Chondrocyte (in vitro differentiated cells): ENCODE measurements around the gene GPC3. TPM values are rescaled to one million over a fixed set of nuclear protein-coding genes. Genes with fewer than 3 reads are reported as not detected.

Source experiments
- DNase-seq: peaks from one replicate; pipeline ENCODE4 v3.0.0; 2021; ENCODE audit warnings: mixed read lengths, low spot score
- H3K27ac Mint-ChIP-seq: one replicate; pipeline ENCODE4 v1.8.0; 2021; ENCODE audit warnings: mild to moderate bottlenecking, moderate library complexity, mixed read lengths; ENCODE audit not compliant: unreplicated experiment
- H3K27me3 Mint-ChIP-seq: 2 replicates; pipeline ENCODE4 v1.8.0; 2021; ENCODE audit warnings: low read depth, mixed read lengths
- H3K36me3 Mint-ChIP-seq: 2 replicates; pipeline ENCODE4 v1.8.0; 2021; ENCODE audit warnings: low read depth, mixed read lengths
- H3K4me1 Mint-ChIP-seq: 2 replicates; pipeline ENCODE4 v1.8.0; 2021; ENCODE audit warnings: low read depth, mild to moderate bottlenecking, mixed read lengths
- H3K4me3 Mint-ChIP-seq: one replicate; pipeline ENCODE4 v1.8.0; 2021; ENCODE audit warnings: mild to moderate bottlenecking, moderate library complexity, mixed read lengths; ENCODE audit not compliant: unreplicated experiment
- H3K9me3 Mint-ChIP-seq: 2 replicates; pipeline ENCODE4 v1.8.0; 2021; ENCODE audit warnings: low read depth, mixed read lengths
- CTCF ChIP-seq: fragments of 200-600 bp; sonication (generic); IDR thresholded peaks from 2 replicates; pipeline ENCODE4 v1.5.0; 2021; ENCODE audit warnings: antibody characterized with exemption, mild to moderate bottlenecking, moderate library complexity
- total RNA-seq: library from RNA; stranded (reverse); gene quantifications from 3 replicates; pipeline ENCODE4 v1.2.1, GENCODE V29; 2021

GPC3 gene
- total RNA-seq, 1 donor from 2014 or later, result 1.9 TPM

- peaks cover 6% of the 10 kb centered on the region for H3K4me1 Mint-ChIP-seq
- H3K27ac Mint-ChIP-seq, result no peak overlapping the region
- TF ChIP-seq CTCF, result no peak
- no peaks in the 10 kb centered on the region for H3K27me3 Mint-ChIP-seq
- H3K4me3 Mint-ChIP-seq, result no peak overlapping the region
- DNase-seq, result no peak
- H3K9me3 Mint-ChIP-seq, result peaks cover 9% of the 10 kb centered on the region
- no peaks in the 10 kb centered on the region for H3K36me3 Mint-ChIP-seq
These were observed 67.0 kb downstream of the GPC3 start for GRCh38 chrX:133918361-133918771.

GRCh38 chrX:133916984-133917722 lies 68.2 kb downstream of the GPC3 start:
- no peak overlapping the region for H3K4me3 Mint-ChIP-seq
- no peak overlapping the region for H3K27ac Mint-ChIP-seq
- TF ChIP-seq CTCF, result no peak
- H3K27me3 Mint-ChIP-seq, result no peaks in the 10 kb centered on the region
- DNase-seq, result no peak
- H3K4me1 Mint-ChIP-seq, result no peaks in the 10 kb centered on the region
- peaks cover 9% of the 10 kb centered on the region for H3K9me3 Mint-ChIP-seq
- H3K36me3 Mint-ChIP-seq, result no peaks in the 10 kb centered on the region

- H3K36me3 Mint-ChIP-seq, result no peaks in the 10 kb centered on the region
- no peak for DNase-seq
- H3K4me3 Mint-ChIP-seq, result no peak overlapping the region
- H3K27ac Mint-ChIP-seq, result no peak overlapping the region
- H3K9me3 Mint-ChIP-seq, result peaks cover 9% of the 10 kb centered on the region
- TF ChIP-seq CTCF, result no peak
- H3K27me3 Mint-ChIP-seq, result no peaks in the 10 kb centered on the region
- peaks cover 3% of the 10 kb centered on the region for H3K4me1 Mint-ChIP-seq
These were observed 71.6 kb downstream of the GPC3 start for GRCh38 chrX:133913658-133914388.

- DNase-seq, result no peak
- Mint-ChIP-seq H3K36me3 (no peaks in the 10 kb centered on the region), H3K9me3 (peaks cover 9% of the 10 kb centered on the region), H3K27ac (no peak overlapping the region), H3K27me3 (no peaks in the 10 kb centered on the region), H3K4me1 (peaks cover 3% of the 10 kb centered on the region), H3K4me3 (no peak overlapping the region)
- TF ChIP-seq CTCF, result no peak
These were observed 72.4 kb downstream of the GPC3 start for GRCh38 chrX:133913009-133913408.

- H3K36me3 Mint-ChIP-seq, result no peaks in the 10 kb centered on the region
- no peak for TF ChIP-seq CTCF
- no peak for DNase-seq
- no peaks in the 10 kb centered on the region for H3K27me3 Mint-ChIP-seq
- peaks cover 1% of the 10 kb centered on the region for H3K9me3 Mint-ChIP-seq
- no peak overlapping the region for H3K27ac Mint-ChIP-seq
- H3K4me1 Mint-ChIP-seq, result peaks cover 3% of the 10 kb centered on the region
- no peak overlapping the region for H3K4me3 Mint-ChIP-seq
These were observed 73.4 kb downstream of the GPC3 start for GRCh38 chrX:133911825-133912495.
